Keratinocyte (primary cell): ENCODE measurements around the gene PRKAR1A. TPM values are rescaled to one million over a fixed set of nuclear protein-coding genes. Genes with fewer than 3 reads are reported as not detected.
A peak's percentile ranks its signal among the peaks of the same experiment; 100 is the strongest.
"Not testable (repeated sequence)": the region's sequence is repeated elsewhere in the genome, so short reads cannot be mapped to it uniquely, and the experiment has no call there.

Source experiments
- DNase-seq: peaks from one replicate; pipeline ENCODE4 v3.0.0-alpha.2; 2011; ENCODE audit warnings: low read depth, missing footprints, low spot score
- FAIRE-seq: peaks from 2 replicates; lab custom pipeline; 2011; peaks lifted over from hg19 to GRCh38; lab: Jason Lieb, UNC
- H2AFZ ChIP-seq: 2 replicates; pipeline ENCODE4 v1.6.0; 2012; ENCODE audit warnings: low read length, control low read depth, inconsistent platforms; ENCODE audit not compliant: control insufficient read depth
- H3K27ac ChIP-seq: 2 replicates; pipeline ENCODE4 v1.5.1; 2011; ENCODE audit warnings: low read length; ENCODE audit not compliant: control insufficient read depth, insufficient read depth
- H3K27me3 ChIP-seq: 3 replicates; pipeline ENCODE4 v1.6.0; 2011; ENCODE audit warnings: low read length; ENCODE audit not compliant: control insufficient read depth, insufficient read depth; ENCODE audit errors: extremely low read depth
- H3K36me3 ChIP-seq, 2 experiments: 2 replicates in 1 of 2; 3 replicates in 1 of 2; pipeline ENCODE4 v1.5.1; 2011; ENCODE audit warnings: low read length in 2 of 2, mild to moderate bottlenecking in 1 of 2; ENCODE audit not compliant: control insufficient read depth in 2 of 2, insufficient read depth in 2 of 2; ENCODE audit errors: extremely low read depth in 1 of 2
- H3K4me1 ChIP-seq: 3 replicates; pipeline ENCODE4 v1.5.1; 2011; ENCODE audit warnings: low read length; ENCODE audit not compliant: control insufficient read depth, insufficient read depth; ENCODE audit errors: extremely low read depth
- H3K4me2 ChIP-seq: 3 replicates; pipeline ENCODE4 v1.6.0; 2011; ENCODE audit warnings: low read depth, low read length; ENCODE audit not compliant: control insufficient read depth, insufficient read depth; ENCODE audit errors: extremely low read depth
- H3K4me3 ChIP-seq, 3 experiments: fragments of 200-600 bp in 1 of 3; sonication (generic) in 1 of 3; 2 replicates in 2 of 3; 3 replicates in 1 of 3; pipeline ENCODE4 v1.5.1; 2011 to 2016; ENCODE audit warnings: low read length in 3 of 3, mild to moderate bottlenecking in 3 of 3, control low read depth in 2 of 3, inconsistent platforms in 1 of 3, low read depth in 1 of 3, mixed read lengths in 1 of 3, mixed run types in 1 of 3, moderate library complexity in 1 of 3; ENCODE audit not compliant: control insufficient read depth in 2 of 3, insufficient read depth in 2 of 3; ENCODE audit errors: extremely low read depth in 1 of 3
- H3K79me2 ChIP-seq: 2 replicates; pipeline ENCODE4 v1.6.0; 2012; ENCODE audit warnings: low read length; ENCODE audit not compliant: control insufficient read depth, insufficient read depth
- H3K9ac ChIP-seq: 3 replicates; pipeline ENCODE4 v1.6.0; 2011; ENCODE audit warnings: low read length; ENCODE audit not compliant: control insufficient read depth, insufficient read depth; ENCODE audit errors: extremely low read depth
- H3K9me1 ChIP-seq: 3 replicates; pipeline ENCODE4 v1.6.0; 2011; ENCODE audit warnings: low read length; ENCODE audit not compliant: control insufficient read depth, insufficient read depth; ENCODE audit errors: extremely low read depth
- H3K9me3 ChIP-seq: 2 replicates; pipeline ENCODE4 v1.5.1; 2012; ENCODE audit warnings: low read depth, low read length; ENCODE audit not compliant: control insufficient read depth
- H4K20me1 ChIP-seq: 3 replicates; pipeline ENCODE4 v1.6.0; 2011; ENCODE audit warnings: low read length; ENCODE audit not compliant: control insufficient read depth, insufficient read depth; ENCODE audit errors: extremely low read depth
- CTCF ChIP-seq, 3 experiments: IDR thresholded peaks in 1 of 3; conservative IDR thresholded peaks in 1 of 3; optimal IDR thresholded peaks in 1 of 3; 2 replicates in 2 of 3; 3 replicates in 1 of 3; pipeline versions ENCODE3 to v1.5.1; 2011; ENCODE audit warnings: low read length in 3 of 3, mild to moderate bottlenecking in 3 of 3, moderate library complexity in 2 of 3, control low read depth in 1 of 3, inconsistent platforms in 1 of 3; ENCODE audit not compliant: insufficient read depth in 2 of 3; ENCODE audit errors: extremely low read depth in 1 of 3
- EZH2 ChIP-seq: IDR thresholded peaks from one replicate; pipeline ENCODE4 v1.6.1; 2012; ENCODE audit warnings: inconsistent platforms, mild to moderate bottlenecking, low read length, moderate library complexity
- dilution Hi-C: fragments of 300-500 bp; cut with MboI; formaldehyde crosslinking; loops from one replicate; pipeline ENCODE4 v1.7.0; 2020; ENCODE audit warnings: low sequenced_read_pairs; ENCODE audit not compliant: extremely low pct_ligation_motif_present
- polyA plus RNA-seq, 5 experiments: library from polyadenylated mRNA; depleted of rRNA in 3 of 5; stranded (reverse) in 3 of 5; stranded (forward) in 1 of 5; unstranded in 1 of 5; fragments of >200 nt; gene quantifications; 1 replicate in 1 of 5; 2 replicates in 3 of 5; 3 replicates in 1 of 5; pipeline versions ENCODE4 v1.2.1 to v1.2.3, GENCODE V29; 2011 to 2012; ENCODE audit warnings: missing spikeins in 2 of 5, low read depth in 1 of 5, low replicate concordance in 1 of 5

Gene PRKAR1A
- polyA plus RNA-seq, 1 donor (not counting 4 experiments of a cell fraction or from before 2014, with no cell fraction given): 212 TPM

- no peaks in the 10 kb centered on the region for H4K20me1 ChIP-seq
- no peak for TF ChIP-seq CTCF (optimal IDR thresholded peaks at IDR 0.05 in 1 of 3, IDR thresholded peaks at IDR 0.05 in 1 of 3, conservative IDR thresholded peaks at IDR 0.05 in 1 of 3; ENCODE audit: extremely low read depth in 1 of 3, insufficient read depth in 2 of 3, low read length in 3 of 3)
- TF ChIP-seq EZH2: no peak
- peaks cover 3% of the 10 kb centered on the region for H3K27me3 ChIP-seq
- dilution Hi-C loops: no loop called here
- no peaks in the 10 kb centered on the region for H3K9me3 ChIP-seq
- no peak overlapping the region for H3K4me3 ChIP-seq
- no peaks in the 10 kb centered on the region for H3K9me1 ChIP-seq
- no peak overlapping the region for H2AFZ ChIP-seq
- DNase-seq (no peak), FAIRE-seq (peak; percentile 56)
- peaks cover 2% of the 10 kb centered on the region for H3K4me1 ChIP-seq
- no peak overlapping the region for H3K9ac ChIP-seq
- no peak overlapping the region for H3K27ac ChIP-seq
- no peaks in the 10 kb centered on the region for H3K79me2 ChIP-seq
- H3K4me2 ChIP-seq: peak overlapping the region; percentile 43
- no peaks in the 10 kb centered on the region for H3K36me3 ChIP-seq
Measured at GRCh38 chr17:68491381-68492231, 20.6 kb upstream of the PRKAR1A start.

- DNase-seq, H3K9me1 ChIP-seq, H3K4me3 ChIP-seq, H3K36me3 ChIP-seq, FAIRE-seq, H4K20me1 ChIP-seq, H3K9me3 ChIP-seq, H3K27ac ChIP-seq, dilution Hi-C loops, H3K79me2 ChIP-seq, H3K27me3 ChIP-seq, H3K4me1 ChIP-seq, H3K9ac ChIP-seq, H2AFZ ChIP-seq: not testable (repeated sequence)
- H3K4me2 ChIP-seq: peak overlapping the region; percentile 43
Measured at GRCh38 chr17:68492394-68493054, 19.7 kb upstream of the PRKAR1A start.
